Neural crest cell (in vitro differentiated cells): ENCODE results near the gene VSTM5. TPM values are rescaled to one million over a fixed set of nuclear protein-coding genes. Genes with fewer than 3 reads are reported as not detected.

Experiments used
- DNase-seq: peaks from one replicate; pipeline ENCODE4 v3.0.0; 2021; ENCODE audit warnings: low read depth, mixed read lengths, low spot score
- H3K27ac Mint-ChIP-seq: one replicate; pipeline ENCODE4 v1.8.0; 2021; ENCODE audit warnings: mild to moderate bottlenecking, mixed read lengths; ENCODE audit not compliant: unreplicated experiment
- H3K27me3 Mint-ChIP-seq: 2 replicates; pipeline ENCODE4 v1.8.0; 2021; ENCODE audit warnings: low read depth, mild to moderate bottlenecking, mixed read lengths
- H3K36me3 Mint-ChIP-seq: 2 replicates; pipeline ENCODE4 v1.8.0; 2021; ENCODE audit warnings: low read depth, mild to moderate bottlenecking, mixed read lengths
- H3K4me1 Mint-ChIP-seq: 2 replicates; pipeline ENCODE4 v1.8.0; 2021; ENCODE audit warnings: mixed read lengths
- H3K4me3 Mint-ChIP-seq: one replicate; pipeline ENCODE4 v1.8.0; 2021; ENCODE audit warnings: mild to moderate bottlenecking, mixed read lengths
- H3K9me3 Mint-ChIP-seq: 2 replicates; pipeline ENCODE4 v1.8.0; 2021; ENCODE audit warnings: mixed read lengths
- CTCF ChIP-seq: fragments of 200-600 bp; sonication (generic); conservative IDR thresholded peaks from 2 replicates; pipeline ENCODE4 v1.5.0; 2021; ENCODE audit warnings: antibody characterized with exemption, mild to moderate bottlenecking
- total RNA-seq: library from RNA; stranded (reverse); gene quantifications from 2 replicates; pipeline ENCODE4 v1.2.1, GENCODE V29; 2021

Gene VSTM5
- total RNA-seq, 1 donor from 2014 or later = not detected

- Mint-ChIP-seq H3K36me3 (peaks cover 2% of the 10 kb centered on the region), H3K27ac (no peak overlapping the region), H3K27me3 (no peaks in the 10 kb centered on the region), H3K4me3 (no peak overlapping the region), H3K9me3 (no peaks in the 10 kb centered on the region), H3K4me1 (peaks cover 14% of the 10 kb centered on the region)
- DNase-seq = no peak
- TF ChIP-seq CTCF = no peak
These were observed 28.1 kb downstream of the VSTM5 start for GRCh38 chr11:93822359-93822758.

- H3K27ac Mint-ChIP-seq = no peak overlapping the region
- no peak overlapping the region for H3K4me3 Mint-ChIP-seq
These were observed 28.8 kb downstream of the VSTM5 start for GRCh38 chr11:93821617-93822016.

GRCh38 chr11:93820847-93821246, 29.6 kb downstream of the VSTM5 start:
- H3K9me3 Mint-ChIP-seq = no peaks in the 10 kb centered on the region
- H3K27me3 Mint-ChIP-seq = no peaks in the 10 kb centered on the region
- peaks cover 5% of the 10 kb centered on the region for H3K36me3 Mint-ChIP-seq
- TF ChIP-seq CTCF = no peak
- peaks cover 14% of the 10 kb centered on the region for H3K4me1 Mint-ChIP-seq
- H3K27ac Mint-ChIP-seq = no peak overlapping the region
- no peak overlapping the region for H3K4me3 Mint-ChIP-seq
- DNase-seq = no peak

More at GRCh38 chr11:93821617-93822016, 28.8 kb downstream of the VSTM5 start:
- no peak for TF ChIP-seq CTCF
- DNase-seq = no peak
- H3K9me3 Mint-ChIP-seq = no peaks in the 10 kb centered on the region
- H3K36me3 Mint-ChIP-seq = peaks cover 2% of the 10 kb centered on the region
- H3K4me1 Mint-ChIP-seq = peaks cover 14% of the 10 kb centered on the region
- H3K27me3 Mint-ChIP-seq = no peaks in the 10 kb centered on the region

GRCh38 chr11:93819966-93820695, 30.3 kb downstream of the VSTM5 start:
- peaks cover 8% of the 10 kb centered on the region for H3K36me3 Mint-ChIP-seq
- H3K27ac Mint-ChIP-seq = no peak overlapping the region
- TF ChIP-seq CTCF = no peak
- H3K4me3 Mint-ChIP-seq = no peak overlapping the region
- peaks cover 14% of the 10 kb centered on the region for H3K4me1 Mint-ChIP-seq
- H3K27me3 Mint-ChIP-seq = no peaks in the 10 kb centered on the region
- no peak for DNase-seq
- H3K9me3 Mint-ChIP-seq = no peaks in the 10 kb centered on the region

- Mint-ChIP-seq H3K27me3 (no peaks in the 10 kb centered on the region), H3K27ac (no peak overlapping the region), H3K4me1 (peaks cover 14% of the 10 kb centered on the region), H3K9me3 (no peaks in the 10 kb centered on the region), H3K4me3 (no peak overlapping the region), H3K36me3 (peaks cover 17% of the 10 kb centered on the region)
- DNase-seq = no peak
- no peak for TF ChIP-seq CTCF
These were observed 32.7 kb downstream of the VSTM5 start for GRCh38 chr11:93817426-93818348.
